Gastrocnemius medialis (tissue), 4 donors: ENCODE results near the gene CRAMP1. TPM values are rescaled to one million over a fixed set of nuclear protein-coding genes. Genes with fewer than 3 reads are reported as not detected.
A peak's percentile ranks its signal among the peaks of the same experiment; 100 is the strongest.

Experiments
- ATAC-seq, 2 donors: fragments of 150-250 bp; one replicate each; pipeline ENCODE4 v1.9.1; 2016
- DNase-seq, 2 donors: peaks; one replicate each; pipeline ENCODE4 v3.0.0-alpha.2; 2019
- H3K27ac ChIP-seq, 4 donors: fragments of 200-600 bp; sonication (generic); 1 replicate in 1 of 4; 2 replicates in 3 of 4; pipeline ENCODE4 v1.5.1; 2016 to 2018; ENCODE audit warnings: mild to moderate bottlenecking in 2 of 4, moderate library complexity in 1 of 4
- H3K27me3 ChIP-seq, 3 donors: fragments of 200-600 bp; sonication (generic) in 2 of 3; 1 replicate in 1 of 3; 2 replicates in 2 of 3; pipeline versions ENCODE4 v1.5.1 to v1.6.0; 2016 to 2019; ENCODE audit warnings: mild to moderate bottlenecking in 1 of 3, moderate library complexity in 1 of 3
- H3K36me3 ChIP-seq, 2 donors: fragments of 200-600 bp; sonication (generic) in 1 of 2; one replicate each; pipeline ENCODE4 v1.5.1; 2017 to 2018
- H3K4me1 ChIP-seq, 2 donors: fragments of 200-600 bp; sonication (generic) in 1 of 2; one replicate each; pipeline ENCODE4 v1.5.1; 2016 to 2017; ENCODE audit warnings: mild to moderate bottlenecking in 2 of 2
- H3K4me3 ChIP-seq, 4 donors: fragments of 200-600 bp; sonication (generic) in 3 of 4; 1 replicate in 1 of 4; 2 replicates in 3 of 4; pipeline ENCODE4 v1.5.1; 2016 to 2019; ENCODE audit warnings: mild to moderate bottlenecking in 2 of 4
- H3K9me3 ChIP-seq, 3 donors: fragments of 200-600 bp; sonication (generic) in 2 of 3; 1 replicate in 1 of 3; 2 replicates in 2 of 3; pipeline ENCODE4 v1.5.1; 2016 to 2019
- CTCF ChIP-seq, 5 experiments: fragments of 450-650 bp in 3 of 5; fragments of 200-600 bp in 2 of 5; sonication (generic) in 2 of 5; IDR thresholded peaks in 4 of 5; conservative IDR thresholded peaks in 1 of 5; 1 replicate in 4 of 5; 2 replicates in 1 of 5; pipeline ENCODE4 v1.5.1; 2016 to 2019; ENCODE audit warnings: antibody characterized with exemption in 5 of 5, mild to moderate bottlenecking in 3 of 5, moderate library complexity in 3 of 5
- POLR2A ChIP-seq, 2 donors: fragments of 450-650 bp; IDR thresholded peaks; one replicate each; pipeline ENCODE4 v1.6.1; 2017; ENCODE audit warnings: antibody characterized with exemption in 2 of 2, mild to moderate bottlenecking in 2 of 2, moderate library complexity in 2 of 2
- in situ Hi-C, 4 donors: fragments of 200-750 bp; cut with MboI; loops; one replicate each; pipeline versions ENCODE4 v1.15.0 to v1.8.0; 2017; ENCODE audit warnings: low sequenced_read_pairs in 4 of 4
- intact Hi-C: fragments of 100-400 bp; cut with DNase I; formaldehyde crosslinking; loops from one replicate; pipeline ENCODE4 v1.15.1; 2023; ENCODE audit warnings: low total_unique reads
- total RNA-seq, 4 donors: library from RNA; depleted of rRNA; stranded (reverse); fragments of >200 nt; gene quantifications; one replicate each; pipeline versions ENCODE4 v1.1.0 to v1.2.3, GENCODE V29; 2016

Gene CRAMP1
- 10 to 100 TPM in 1 of 4 donors, 1 to 10 TPM in 3; 7.0 to 10.7 (median 8.7) TPM for total RNA-seq

- intact Hi-C loops (loop anchor here (1.0 to 10.0 kb wide), 8 partner anchors 30 to 1530 kb away; partner anchors contain the start of genes CLCN7, GFER, MAPK8IP3 and NOXO1), in situ Hi-C loops (no loop called here)
- peak within 1 kb of the TSS; percentile 70 to 91 (median 90) for H3K4me3 ChIP-seq
- TF ChIP-seq CTCF (IDR thresholded peaks at IDR 0.05 in 4 of 5, conservative IDR thresholded peaks at IDR 0.05 in 1 of 5) (peak in 1 of 5 experiments; percentile 10), POLR2A (IDR thresholded peaks at IDR 0.05) (peak; percentile 60 to 76)
- H3K36me3 ChIP-seq = peaks cover 0 to 10% of the 10 kb centered on the region in 2 donors
- H3K9me3 ChIP-seq = no peaks in the 10 kb centered on the region
- DNase-seq = no peak
- peaks cover 36 to 40% of the 10 kb centered on the region in 2 donors for H3K4me1 ChIP-seq
- H3K27ac ChIP-seq = peak within 1 kb of the TSS; percentile 78 to 94 (median 88)
- no peaks in the 10 kb centered on the region for H3K27me3 ChIP-seq
- ATAC-seq = peak in 1 of 2 donors; percentile 2
Measured at GRCh38 chr16:1612320-1613111, at the start of gene CRAMP1. Gene CRAMP1, plus strand, starts transcription at chr16:1612360. Its CDS starts 2,280 bp downstream, at chr16:1614640.

- TF ChIP-seq POLR2A (IDR thresholded peaks at IDR 0.05) (no peak), CTCF (IDR thresholded peaks at IDR 0.05 in 4 of 5, conservative IDR thresholded peaks at IDR 0.05 in 1 of 5) (no peak)
- in situ Hi-C loops (no loop called here), intact Hi-C loops (loop anchor here (5.0 kb wide), 1 partner anchor 71 kb away; the partner anchor contains the start of gene TELO2)
- Histone ChIP-seq H3K36me3 (peaks cover 0 to 19% of the 10 kb centered on the region in 2 donors), H3K4me1 (no peaks in the 10 kb centered on the region), H3K27ac (no peak overlapping the region), H3K9me3 (no peaks in the 10 kb centered on the region), H3K27me3 (no peaks in the 10 kb centered on the region), H3K4me3 (no peak overlapping the region)
- no peak for ATAC-seq
- DNase-seq = no peak
Measured at GRCh38 chr16:1563786-1564185, 48.4 kb upstream of the CRAMP1 start.

- no peaks in the 10 kb centered on the region for H3K4me1 ChIP-seq
- no peak overlapping the region for H3K27ac ChIP-seq
- peaks cover 0 to 19% of the 10 kb centered on the region in 2 donors for H3K36me3 ChIP-seq
- TF ChIP-seq POLR2A (IDR thresholded peaks at IDR 0.05) (no peak), CTCF (IDR thresholded peaks at IDR 0.05 in 4 of 5, conservative IDR thresholded peaks at IDR 0.05 in 1 of 5) (peak in 4 of 5 experiments; percentile 6 to 47 (median 38))
- in situ Hi-C loops = no loop called here
- H3K4me3 ChIP-seq = no peak overlapping the region
- ATAC-seq (no peak), DNase-seq (no peak)
- H3K9me3 ChIP-seq = no peaks in the 10 kb centered on the region
- H3K27me3 ChIP-seq = no peaks in the 10 kb centered on the region
- intact Hi-C loops = loop anchor here (5.0 kb wide), 1 partner anchor 72 kb away; the partner anchor contains the start of gene TELO2
Measured at GRCh38 chr16:1564325-1564724, 47.8 kb upstream of the CRAMP1 start.

- Histone ChIP-seq H3K27me3 (no peaks in the 10 kb centered on the region), H3K4me1 (no peaks in the 10 kb centered on the region), H3K9me3 (no peaks in the 10 kb centered on the region), H3K4me3 (no peak overlapping the region), H3K36me3 (peaks cover 0 to 18% of the 10 kb centered on the region in 2 donors), H3K27ac (no peak overlapping the region)
- in situ Hi-C loops (no loop called here), intact Hi-C loops (no loop called here)
- TF ChIP-seq POLR2A (IDR thresholded peaks at IDR 0.05) (no peak), CTCF (IDR thresholded peaks at IDR 0.05 in 4 of 5, conservative IDR thresholded peaks at IDR 0.05 in 1 of 5) (no peak)
- ATAC-seq (no peak), DNase-seq (no peak)
Measured at GRCh38 chr16:1565083-1565805, 46.9 kb upstream of the CRAMP1 start.
